HepG2 (cell line): Measurements from ENCODE around the gene STOML2. TPM values are rescaled to one million over a fixed set of nuclear protein-coding genes. Genes with fewer than 3 reads are reported as not detected.

Source experiments
- AGO1 ChIP-seq: fragments of 200-400 bp; formaldehyde crosslinking; IDR thresholded peaks from 2 replicates; pipeline ENCODE4 v1.6.1; 2017; ENCODE audit warnings: mild to moderate bottlenecking, low read depth, low read length, moderate library complexity; ENCODE audit not compliant: poor library complexity, severe bottlenecking
- AHR ChIP-seq: IDR thresholded peaks from 2 replicates; pipeline ENCODE4 v1.6.1; 2018; ENCODE audit warnings: missing genetic modification reagents, missing compliant biosample characterization
- CEBPZ ChIP-seq: IDR thresholded peaks from 2 replicates; pipeline ENCODE4 v1.6.1; 2012; ENCODE audit warnings: low read length, improper control_type of control experiment
- GRHL1 ChIP-seq: sonication (generic); formaldehyde crosslinking; conservative IDR thresholded peaks from 2 replicates; pipeline ENCODE4 v1.8.0; 2022; ENCODE audit warnings: missing genetic modification reagents
- JUN ChIP-seq: sonication (generic); formaldehyde crosslinking; IDR thresholded peaks from 2 replicates; pipeline ENCODE4 v1.4.0; 2020; ENCODE audit warnings: mild to moderate bottlenecking, missing genetic modification reagents
- NFKBIZ ChIP-seq: IDR thresholded peaks from 2 replicates; pipeline ENCODE4 v1.6.1; 2018; ENCODE audit warnings: missing genetic modification reagents, missing compliant biosample characterization
- PHF20 ChIP-seq: sonication (generic); formaldehyde crosslinking; IDR thresholded peaks from 2 replicates; pipeline ENCODE4 v1.5.0; 2020; ENCODE audit warnings: mild to moderate bottlenecking, missing genetic modification reagents
- RFXANK ChIP-seq: IDR thresholded peaks from 2 replicates; pipeline ENCODE4 v1.6.1; 2016
- RNF219 ChIP-seq: sonication (generic); formaldehyde crosslinking; IDR thresholded peaks from 2 replicates; pipeline ENCODE4 v1.5.0; 2020; ENCODE audit warnings: mild to moderate bottlenecking, missing genetic modification reagents
- RXRB ChIP-seq: IDR thresholded peaks from 2 replicates; pipeline ENCODE4 v1.6.1; 2016; ENCODE audit warnings: borderline replicate concordance, missing genetic modification reagents, missing compliant biosample characterization
- SIX4 ChIP-seq: sonication (generic); formaldehyde crosslinking; IDR thresholded peaks from 2 replicates; pipeline ENCODE4 v1.4.0; 2020; ENCODE audit warnings: missing genetic modification reagents
- SPEN ChIP-seq: sonication (generic); formaldehyde crosslinking; IDR thresholded peaks from 2 replicates; pipeline ENCODE4 v1.5.1; 2020; ENCODE audit warnings: low read depth, mild to moderate bottlenecking, missing genetic modification reagents
- STAG1 ChIP-seq: sonication (generic); formaldehyde crosslinking; IDR thresholded peaks from 2 replicates; pipeline ENCODE4 v1.4.0; 2020; ENCODE audit warnings: missing genetic modification reagents
- TOE1 ChIP-seq: sonication (generic); formaldehyde crosslinking; IDR thresholded peaks from 2 replicates; pipeline ENCODE4 v1.4.0; 2020; ENCODE audit warnings: mild to moderate bottlenecking, missing genetic modification reagents
- ZBTB3 ChIP-seq: sonication (generic); formaldehyde crosslinking; IDR thresholded peaks from 2 replicates; pipeline ENCODE4 v1.4.0; 2020; ENCODE audit warnings: low read depth, mild to moderate bottlenecking, moderate library complexity, missing genetic modification reagents, borderline replicate concordance
- ZBTB42 ChIP-seq: sonication (generic); formaldehyde crosslinking; IDR thresholded peaks from 2 replicates; pipeline ENCODE4 v1.5.0; 2020; ENCODE audit warnings: mild to moderate bottlenecking, missing genetic modification reagents
- ZFYVE20 ChIP-seq: sonication (generic); formaldehyde crosslinking; IDR thresholded peaks from 2 replicates; pipeline ENCODE4 v1.8.0; 2023; ENCODE audit warnings: low read depth, mild to moderate bottlenecking, moderate library complexity, missing genetic modification reagents, borderline replicate concordance
- ZNF605 ChIP-seq: sonication (generic); formaldehyde crosslinking; IDR thresholded peaks from 2 replicates; pipeline ENCODE4 v1.8.0; 2022; ENCODE audit warnings: mild to moderate bottlenecking, missing genetic modification reagents
- ZNF841 ChIP-seq: sonication (generic); formaldehyde crosslinking; IDR thresholded peaks from 2 replicates; pipeline ENCODE4 v1.8.1; 2023; ENCODE audit warnings: missing genetic modification reagents, borderline replicate concordance
- ZNF878 ChIP-seq: sonication (generic); formaldehyde crosslinking; IDR thresholded peaks from 2 replicates; pipeline ENCODE4 v1.8.1; 2023; ENCODE audit warnings: mild to moderate bottlenecking, missing genetic modification reagents, moderate library complexity
- ZSCAN25 ChIP-seq: sonication (generic); formaldehyde crosslinking; IDR thresholded peaks from 2 replicates; pipeline ENCODE4 v1.8.0; 2022; ENCODE audit warnings: mild to moderate bottlenecking, missing genetic modification reagents
- polyA plus RNA-seq, 8 experiments: library from polyadenylated mRNA; depleted of rRNA in 3 of 8; stranded (reverse) in 7 of 8; unstranded in 1 of 8; fragments of >200 nt; fragmentation: Illumina TruSeq in 4 of 8; extraction: Trizol in 4 of 8; gene quantifications; 2 replicates each; pipeline versions ENCODE4 v1.2.1 to v1.2.3, GENCODE V29; 2011 to 2016; ENCODE audit warnings: low read depth in 4 of 8, missing spikeins in 1 of 8, mixed read lengths in 1 of 8; ENCODE audit not compliant: insufficient read depth in 1 of 8
- total RNA-seq, 5 experiments: library from RNA; depleted of rRNA; stranded (reverse); fragments of >200 nt; fragmentation: Illumina TruSeq; extraction: Trizol; gene quantifications; 2 replicates each; pipeline ENCODE4 v1.2.3, GENCODE V29; 2016; ENCODE audit warnings: low read depth in 1 of 5
- TF ChIP-seq, protein P1 (sequence below): sonication (generic); formaldehyde crosslinking; IDR thresholded peaks from 2 replicates; pipeline ENCODE4 v1.5.0; 2020; ENCODE audit warnings: missing genetic modification reagents

The STOML2 gene
- total and polyA plus RNA-seq, 2 of the 13 experiments (the other 11 are each of a cell fraction or from before 2014, with no cell fraction given) = 245 to 250 TPM

DNA sequence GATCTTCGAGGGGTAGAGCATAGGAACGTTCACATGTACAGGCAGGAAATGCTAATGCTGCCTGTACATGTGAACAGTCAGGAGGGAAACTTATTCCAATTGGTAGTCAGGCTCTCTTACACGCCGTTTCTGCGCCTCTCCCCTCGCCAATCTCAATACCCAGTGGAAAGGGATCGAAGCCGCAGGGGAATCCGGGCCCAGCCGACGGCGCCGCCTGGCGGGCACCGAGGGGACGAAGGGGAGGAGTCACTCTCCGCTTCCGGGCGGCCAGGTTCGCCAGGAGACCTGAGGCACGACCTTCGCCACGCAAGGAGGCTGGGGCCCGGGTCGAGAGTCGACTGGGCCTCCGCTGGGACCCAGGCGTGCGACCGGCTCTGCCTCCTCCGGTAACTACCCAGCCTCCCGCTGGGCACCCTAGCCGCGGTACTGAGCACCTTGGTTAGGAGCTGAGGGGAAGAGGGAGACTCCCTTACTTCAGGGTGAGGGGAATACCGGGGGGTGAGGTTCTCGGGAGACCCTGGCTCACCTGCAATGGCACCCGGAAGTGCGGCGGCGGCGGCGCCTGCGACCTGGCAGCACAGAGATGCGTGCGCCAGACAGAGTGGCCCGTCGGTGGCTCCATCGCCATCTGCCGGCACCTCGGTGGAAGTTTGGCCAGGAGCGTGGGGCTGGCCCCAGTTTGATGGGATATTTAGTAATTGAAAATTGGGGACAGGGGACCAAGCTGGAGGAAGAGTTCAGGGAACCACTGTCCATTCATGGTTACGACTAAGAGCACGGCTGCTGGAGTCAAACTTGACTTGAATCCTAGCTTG is 6.7 kb downstream of the STOML2 start, which contains the start of gene PIGO (continued):
- 0 out of 2 replicates have a peak, but pooled peaks have one; percentile 67 for TF ChIP-seq RNF219 (CRISPR knock-in tag)
- TF ChIP-seq TOE1 (CRISPR knock-in tag) = peak; percentile 42
- TF ChIP-seq RFXANK = no peak
- peak; percentile 89 for TF ChIP-seq ZNF605 (CRISPR knock-in tag)
- peak; percentile 82; the same call in 1 of the 2 replicates for TF ChIP-seq JUN (CRISPR knock-in tag)
- peak; percentile 91 for TF ChIP-seq ZBTB3
- TF ChIP-seq ZSCAN25 (CRISPR knock-in tag) = peak; percentile 20; the same call in 1 of the 2 replicates
- TF ChIP-seq SIX4 (CRISPR knock-in tag) = peak; percentile 35; the same call in 1 of the 2 replicates
- peak; percentile 68; the same call in 1 of the 2 replicates for TF ChIP-seq ZNF878
- TF ChIP-seq AHR (CRISPR knock-in tag) = 0 out of 2 replicates have a peak, but pooled peaks have one; percentile 54
- peak; percentile 47; the same call in 1 of the 2 replicates for TF ChIP-seq RXRB (CRISPR knock-in tag)
- TF ChIP-seq PHF20 = peak; percentile 98
- no peak for TF ChIP-seq CEBPZ
- TF ChIP-seq, protein P1, sequence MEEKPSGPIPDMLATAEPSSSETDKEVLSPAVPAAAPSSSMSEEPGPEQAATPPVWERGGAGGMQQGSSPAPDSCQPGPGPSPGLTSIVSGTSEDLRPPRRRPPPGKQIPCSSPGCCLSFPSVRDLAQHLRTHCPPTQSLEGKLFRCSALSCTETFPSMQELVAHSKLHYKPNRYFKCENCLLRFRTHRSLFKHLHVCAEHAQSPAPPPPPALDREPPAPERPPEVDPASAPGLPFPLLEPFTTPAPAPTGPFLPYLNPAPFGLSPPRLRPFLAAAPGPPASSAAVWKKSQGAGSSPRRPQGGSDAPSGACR (CRISPR knock-in tag) = peak; percentile 90; the same call in 1 of the 2 replicates
- TF ChIP-seq ZNF841 (CRISPR knock-in tag) = no peak
- peak; percentile 86 for TF ChIP-seq SPEN (CRISPR knock-in tag)
- no peak for TF ChIP-seq AGO1
- TF ChIP-seq NFKBIZ (CRISPR knock-in tag) = peak; percentile 47
- TF ChIP-seq ZBTB42 (CRISPR knock-in tag) = no peak
- TF ChIP-seq STAG1 (CRISPR knock-in tag) = peak; percentile 67
- TF ChIP-seq GRHL1 = no peak
- TF ChIP-seq ZFYVE20 = no peak
